Mesendoderm (in vitro differentiated cells): ENCODE data around the gene COQ8B.
A peak's percentile ranks its signal among the peaks of the same experiment; 100 is the strongest.

ENCODE experiments used
- DNase-seq: peaks from one replicate; pipeline ENCODE4 v3.0.0; 2013
- H2AK5ac ChIP-seq: 2 replicates; pipeline ENCODE4 v1.6.1; 2013; ENCODE audit warnings: low read length, inconsistent platforms
- H2BK120ac ChIP-seq: 2 replicates; pipeline ENCODE4 v1.6.1; 2013; ENCODE audit warnings: low read depth, mild to moderate bottlenecking, low read length, moderate library complexity, mixed read lengths
- H2BK15ac ChIP-seq: replicated peaks from 2 replicates; pipeline ENCODE4 v1.6.1; 2013; ENCODE audit warnings: low read depth, mild to moderate bottlenecking, moderate library complexity
- H2BK5ac ChIP-seq: 2 replicates; pipeline ENCODE4 v1.6.1; 2013; ENCODE audit warnings: low read length, inconsistent platforms
- H3K18ac ChIP-seq: 2 replicates; pipeline ENCODE4 v1.6.1; 2013; ENCODE audit warnings: mild to moderate bottlenecking, low read length, mixed read lengths
- H3K23ac ChIP-seq: one replicate; pipeline ENCODE4 v1.6.1; 2013; ENCODE audit warnings: low read length
- H3K27ac ChIP-seq: 2 replicates; pipeline ENCODE4 v1.5.1; 2013; ENCODE audit warnings: low read depth, mild to moderate bottlenecking, inconsistent platforms, low read length, moderate library complexity
- H3K27me3 ChIP-seq: 2 replicates; pipeline ENCODE4 v1.6.1; 2013; ENCODE audit warnings: low read length, control low read depth, mild to moderate bottlenecking, inconsistent platforms; ENCODE audit not compliant: insufficient read depth, poor library complexity
- H3K36me3 ChIP-seq: 2 replicates; pipeline ENCODE4 v1.6.1; 2013; ENCODE audit warnings: low read length, inconsistent platforms; ENCODE audit not compliant: control insufficient read depth, insufficient read depth
- H3K4ac ChIP-seq: one replicate; pipeline ENCODE4 v1.6.1; 2013; ENCODE audit warnings: low read depth, mild to moderate bottlenecking, low read length, moderate library complexity
- H3K4me1 ChIP-seq: 2 replicates; pipeline ENCODE4 v1.6.1; 2013; ENCODE audit warnings: low read depth, low read length, inconsistent platforms; ENCODE audit not compliant: control insufficient read depth
- H3K4me2 ChIP-seq: 2 replicates; pipeline ENCODE4 v1.6.1; 2013; ENCODE audit warnings: low read length
- H3K4me3 ChIP-seq: 2 replicates; pipeline ENCODE4 v1.5.1; 2013; ENCODE audit warnings: mild to moderate bottlenecking, low read length
- H3K56ac ChIP-seq: one replicate; pipeline ENCODE4 v1.6.1; 2013; ENCODE audit warnings: low read length
- H3K79me1 ChIP-seq: 2 replicates; pipeline ENCODE4 v1.6.1; 2013; ENCODE audit warnings: low read length, inconsistent platforms
- H3K79me2 ChIP-seq: 2 replicates; pipeline ENCODE4 v1.6.1; 2013; ENCODE audit warnings: mild to moderate bottlenecking, low read length; ENCODE audit not compliant: control insufficient read depth, insufficient read depth
- H3K9ac ChIP-seq: 2 replicates; pipeline ENCODE4 v1.6.1; 2013; ENCODE audit warnings: low read length, inconsistent platforms
- H4K5ac ChIP-seq: one replicate; pipeline ENCODE4 v1.6.1; 2013; ENCODE audit warnings: low read length
- H4K8ac ChIP-seq: one replicate; pipeline ENCODE4 v1.6.1; 2013; ENCODE audit warnings: low read depth, mild to moderate bottlenecking, control low read depth, low read length, moderate library complexity
- WGBS: extraction: QIAGEN DNeasy Blood & Tissue Kit; methylation state at CpG from one replicate; pipeline ENCODE4 v1.1.7; 2013; ENCODE audit warnings: low lambda C conversion rate, missing lambda C conversion rate; ENCODE audit not compliant: insufficient coverage; ENCODE audit errors: extremely low coverage; 5-methylcytosine and 5-hydroxymethylcytosine counted together

COQ8B gene

GRCh38 chr19:40745402-40745780, 28.7 kb upstream of the COQ8B start:
- no peak overlapping the region for H3K4ac ChIP-seq
- WGBS, result no CpG with 5 or more reads among the region's 7 CpGs
- no peak overlapping the region for H3K4me2 ChIP-seq
- H3K18ac ChIP-seq, result peak overlapping the region; percentile 33
- peak; percentile 73 for DNase-seq
- no peak overlapping the region for H2BK120ac ChIP-seq
- no peak overlapping the region for H3K23ac ChIP-seq
- H4K5ac ChIP-seq, result no peak overlapping the region
- H3K79me2 ChIP-seq, result no peaks in the 10 kb centered on the region
- peak overlapping the region; percentile 54 for H3K9ac ChIP-seq
- H4K8ac ChIP-seq, result no peak overlapping the region
- H3K36me3 ChIP-seq, result no peaks in the 10 kb centered on the region
- H3K79me1 ChIP-seq, result peaks cover 5% of the 10 kb centered on the region
- H3K56ac ChIP-seq, result peak overlapping the region; percentile 79
- no peak overlapping the region for H2BK5ac ChIP-seq
- H2AK5ac ChIP-seq, result no peak overlapping the region
- no peaks in the 10 kb centered on the region for H3K27me3 ChIP-seq
- no peak overlapping the region for H2BK15ac ChIP-seq
- peak overlapping the region; percentile 78 for H3K27ac ChIP-seq
- H3K4me1 ChIP-seq, result peaks cover 9% of the 10 kb centered on the region
- no peak overlapping the region for H3K4me3 ChIP-seq

GRCh38 chr19:40744554-40745401, 28.1 kb upstream of the COQ8B start:
- no CpG with 5 or more reads among the region's 17 CpGs for WGBS
- Histone ChIP-seq H2BK5ac (no peak overlapping the region), H3K4me3 (no peak overlapping the region), H3K23ac (no peak overlapping the region), H3K79me1 (peaks cover 2% of the 10 kb centered on the region), H3K27ac (peak overlapping the region; percentile 78), H3K9ac (peak overlapping the region; percentile 54), H4K8ac (no peak overlapping the region), H2BK15ac (no peak overlapping the region), H3K27me3 (no peaks in the 10 kb centered on the region), H3K79me2 (no peaks in the 10 kb centered on the region), H3K4me1 (peaks cover 7% of the 10 kb centered on the region), H3K56ac (peak overlapping the region; percentile 79), H3K36me3 (no peaks in the 10 kb centered on the region), H2BK120ac (no peak overlapping the region), H3K4ac (peak overlapping the region; percentile 49), H4K5ac (no peak overlapping the region), H2AK5ac (no peak overlapping the region), H3K18ac (peak overlapping the region; percentile 33), H3K4me2 (no peak overlapping the region)
- peak; percentile 80 for DNase-seq

- H3K79me1 ChIP-seq, result no peaks in the 10 kb centered on the region
- no peak overlapping the region for H3K27ac ChIP-seq
- no peak overlapping the region for H2BK120ac ChIP-seq
- H3K4me3 ChIP-seq, result no peak overlapping the region
- H3K79me2 ChIP-seq, result no peaks in the 10 kb centered on the region
- no peak overlapping the region for H4K5ac ChIP-seq
- H3K23ac ChIP-seq, result no peak overlapping the region
- peaks cover 5% of the 10 kb centered on the region for H3K4me1 ChIP-seq
- H3K56ac ChIP-seq, result no peak overlapping the region
- no peak overlapping the region for H3K18ac ChIP-seq
- H2BK15ac ChIP-seq, result no peak overlapping the region
- no peak overlapping the region for H3K9ac ChIP-seq
- no peak overlapping the region for H4K8ac ChIP-seq
- H3K4ac ChIP-seq, result no peak overlapping the region
- DNase-seq, result no peak
- no peak overlapping the region for H3K4me2 ChIP-seq
- no peak overlapping the region for H2AK5ac ChIP-seq
- H2BK5ac ChIP-seq, result no peak overlapping the region
- WGBS, result no CpG with 5 or more reads among the region's 10 CpGs
- no peaks in the 10 kb centered on the region for H3K36me3 ChIP-seq
- H3K27me3 ChIP-seq, result no peaks in the 10 kb centered on the region
Measured at GRCh38 chr19:40743926-40744325, 27.2 kb upstream of the COQ8B start.

- Histone ChIP-seq H2BK5ac (no peak overlapping the region), H3K9ac (no peak overlapping the region), H3K23ac (no peak overlapping the region), H3K4me3 (no peak overlapping the region), H3K79me1 (no peaks in the 10 kb centered on the region), H3K56ac (no peak overlapping the region), H3K27ac (no peak overlapping the region), H2BK120ac (no peak overlapping the region), H3K4me1 (peaks cover 5% of the 10 kb centered on the region), H3K27me3 (no peaks in the 10 kb centered on the region), H3K4me2 (no peak overlapping the region), H2AK5ac (no peak overlapping the region), H2BK15ac (no peak overlapping the region), H3K18ac (no peak overlapping the region), H3K4ac (no peak overlapping the region), H4K8ac (no peak overlapping the region), H4K5ac (no peak overlapping the region), H3K79me2 (no peaks in the 10 kb centered on the region), H3K36me3 (no peaks in the 10 kb centered on the region)
- DNase-seq, result no peak
- WGBS, result no CpG with 5 or more reads among the region's 12 CpGs
Measured at GRCh38 chr19:40742886-40743285, 26.2 kb upstream of the COQ8B start.

- DNase-seq, result no peak
- H3K4me2 ChIP-seq, result no peak overlapping the region
- H3K4ac ChIP-seq, result no peak overlapping the region
- H3K36me3 ChIP-seq, result no peaks in the 10 kb centered on the region
- no peak overlapping the region for H3K27ac ChIP-seq
- WGBS, result no CpG with 5 or more reads among the region's 17 CpGs
- H2BK5ac ChIP-seq, result no peak overlapping the region
- no peaks in the 10 kb centered on the region for H3K79me1 ChIP-seq
- H4K5ac ChIP-seq, result no peak overlapping the region
- no peak overlapping the region for H3K9ac ChIP-seq
- peaks cover 5% of the 10 kb centered on the region for H3K4me1 ChIP-seq
- H3K4me3 ChIP-seq, result no peak overlapping the region
- H3K18ac ChIP-seq, result no peak overlapping the region
- no peak overlapping the region for H2BK120ac ChIP-seq
- no peak overlapping the region for H2AK5ac ChIP-seq
- no peak overlapping the region for H3K56ac ChIP-seq
- no peak overlapping the region for H3K23ac ChIP-seq
- no peak overlapping the region for H4K8ac ChIP-seq
- H3K27me3 ChIP-seq, result no peaks in the 10 kb centered on the region
- no peak overlapping the region for H2BK15ac ChIP-seq
- H3K79me2 ChIP-seq, result no peaks in the 10 kb centered on the region
Measured at GRCh38 chr19:40742477-40742876, 25.8 kb upstream of the COQ8B start.
